Natural killer cell treated with Interleukin-12 subunit alpha and Interleukin-12 subunit beta and Interleukin-15 and Interleukin-18, amount 100 ng/mL, for 72 hours (primary cell): ENCODE results near the gene DGKQ. TPM values are rescaled to one million over a fixed set of nuclear protein-coding genes. Genes with fewer than 3 reads are reported as not detected.
"Not testable (repeated sequence)": the region's sequence is repeated elsewhere in the genome, so short reads cannot be mapped to it uniquely, and the experiment has no call there.

ENCODE experiments used
- ATAC-seq, 2 donors: fragments of 150-1000 bp; cut with Tn5 transposase in 1 of 2; sonication (Bioruptor Pico), chemical (Tn5 transposase) in 1 of 2; 2 replicates each; pipeline ENCODE4 v1.10.0; 2021
- DNase-seq: peaks from one replicate; pipeline ENCODE4 v3.0.0; 2022; ENCODE audit warnings: low spot score
- H3K27ac Mint-ChIP-seq, 2 donors: 1 replicate in 1 of 2; 2 replicates in 1 of 2; pipeline ENCODE4 v1.8.0; 2022; ENCODE audit warnings: mixed read lengths in 2 of 2, mild to moderate bottlenecking in 1 of 2, moderate library complexity in 1 of 2
- H3K27me3 Mint-ChIP-seq, 2 donors: 1 replicate in 1 of 2; 2 replicates in 1 of 2; pipeline ENCODE4 v1.8.0; 2022; ENCODE audit warnings: mixed read lengths in 2 of 2
- H3K36me3 Mint-ChIP-seq: one replicate; pipeline ENCODE4 v1.8.0; 2022; ENCODE audit warnings: mixed read lengths
- H3K4me1 Mint-ChIP-seq, 2 donors: 1 replicate in 1 of 2; 2 replicates in 1 of 2; pipeline ENCODE4 v1.8.0; 2022; ENCODE audit warnings: low read depth in 2 of 2, mixed read lengths in 2 of 2, mild to moderate bottlenecking in 1 of 2
- H3K4me3 Mint-ChIP-seq: one replicate; pipeline ENCODE4 v1.8.0; 2022; ENCODE audit warnings: mixed read lengths
- H3K9me3 Mint-ChIP-seq: 2 replicates; pipeline ENCODE4 v1.8.0; 2022; ENCODE audit warnings: mixed read lengths
- total RNA-seq, 2 donors: library from RNA; stranded (reverse); gene quantifications; one replicate each; pipeline ENCODE4 v1.2.3, GENCODE V29; 2022

DGKQ gene
- total RNA-seq, 2 donors from 2014 or later: 15.4 to 19.6 TPM

DNA sequence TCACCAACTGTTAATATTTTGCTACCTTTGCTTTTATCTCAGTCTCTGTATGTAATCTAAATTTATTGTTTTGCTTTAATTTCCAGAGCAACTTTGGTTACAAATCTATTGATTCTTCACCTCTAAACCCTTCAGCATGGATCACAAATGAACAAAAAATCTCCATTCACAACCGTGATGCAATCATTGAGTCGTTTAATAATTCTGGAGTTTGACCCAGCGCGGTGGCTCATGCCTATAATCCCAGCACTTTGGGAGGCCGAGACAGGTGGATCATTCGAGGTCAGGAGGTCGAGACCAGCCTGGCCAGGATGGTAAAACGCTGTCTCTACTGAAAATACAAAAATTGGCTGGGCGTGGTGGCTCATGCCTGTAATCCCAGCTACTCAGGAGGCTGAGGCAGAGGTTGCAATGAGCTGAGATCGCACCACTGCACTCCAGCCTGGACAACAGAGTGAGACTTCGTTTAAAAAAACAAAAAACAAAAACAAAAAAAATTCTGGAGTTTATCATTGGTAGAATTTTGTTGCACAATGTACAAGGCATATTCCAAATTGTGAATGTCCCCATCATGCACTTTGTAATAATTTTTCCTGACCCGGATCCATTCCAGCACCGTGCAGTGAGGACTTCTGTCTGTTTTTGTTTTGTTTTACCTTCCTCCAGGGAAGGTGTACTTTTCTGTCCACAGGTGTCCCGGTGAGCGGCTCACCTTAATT, 11.1 kb upstream of the DGKQ start:
- ATAC-seq (no peak), DNase-seq (no peak)
- no peak overlapping the region for H3K27ac Mint-ChIP-seq
- no peaks in the 10 kb centered on the region for H3K36me3 Mint-ChIP-seq
- no peaks in the 10 kb centered on the region for H3K9me3 Mint-ChIP-seq
- peaks cover 9 to 12% of the 10 kb centered on the region in 2 donors for H3K4me1 Mint-ChIP-seq
- H3K4me3 Mint-ChIP-seq: peak overlapping the region; percentile 45
- no peaks in the 10 kb centered on the region for H3K27me3 Mint-ChIP-seq

DNA sequence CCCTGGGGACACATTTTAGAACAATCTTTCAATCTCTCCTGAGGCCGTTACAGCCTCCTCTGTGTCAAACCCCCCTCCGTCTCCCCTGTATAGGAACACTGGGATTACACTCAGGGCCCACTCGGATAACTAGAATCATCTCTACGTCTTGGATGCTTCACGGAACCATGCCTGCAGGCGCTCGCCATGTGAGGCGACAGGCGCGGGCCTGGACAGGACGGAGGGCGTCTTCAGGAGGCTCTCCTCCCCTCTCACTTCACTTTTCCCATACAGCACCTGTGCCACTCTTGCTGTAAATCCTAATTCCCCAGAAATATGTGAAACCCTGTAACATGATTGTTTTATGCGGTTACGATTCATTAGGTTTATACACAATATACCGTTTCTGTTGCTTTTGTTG, 9.4 kb upstream of the DGKQ start:
- H3K36me3 Mint-ChIP-seq: no peaks in the 10 kb centered on the region
- H3K4me3 Mint-ChIP-seq: no peak overlapping the region

DNA sequence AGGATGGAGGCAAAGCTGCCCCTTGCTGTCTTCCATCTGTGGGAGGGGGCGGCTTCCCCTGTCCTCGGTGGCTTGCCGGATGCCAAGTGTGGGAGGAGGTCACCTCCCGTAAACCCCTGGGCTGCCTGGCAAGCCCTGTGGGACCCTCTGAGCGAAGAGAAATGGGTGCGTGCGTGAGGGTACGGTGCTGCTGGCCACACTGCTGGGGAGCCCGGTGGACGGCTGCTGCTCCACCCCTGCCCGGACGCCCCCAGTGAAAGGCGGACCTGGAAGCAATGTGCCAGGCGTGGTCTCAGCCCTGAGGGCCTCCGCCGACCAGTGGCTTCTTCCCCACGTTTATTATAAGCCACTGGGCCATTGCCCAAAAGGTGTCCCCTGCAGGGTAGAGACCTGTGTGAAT, 8.9 kb upstream of the DGKQ start:
- H3K27me3 Mint-ChIP-seq: no peaks in the 10 kb centered on the region
- peaks cover 7 to 12% of the 10 kb centered on the region in 2 donors for H3K4me1 Mint-ChIP-seq
- DNase-seq: no peak
- no peaks in the 10 kb centered on the region for H3K9me3 Mint-ChIP-seq
- no peak overlapping the region for H3K4me3 Mint-ChIP-seq
- no peaks in the 10 kb centered on the region for H3K36me3 Mint-ChIP-seq
- no peak for ATAC-seq
- no peak overlapping the region for H3K27ac Mint-ChIP-seq

More for the DNA sequence above, 9.4 kb upstream of the DGKQ start:
- H3K9me3 Mint-ChIP-seq: no peaks in the 10 kb centered on the region
- no peaks in the 10 kb centered on the region for H3K27me3 Mint-ChIP-seq
- no peak for DNase-seq
- ATAC-seq: no peak
- no peak overlapping the region for H3K27ac Mint-ChIP-seq
- peaks cover 9 to 12% of the 10 kb centered on the region in 2 donors for H3K4me1 Mint-ChIP-seq

DNA sequence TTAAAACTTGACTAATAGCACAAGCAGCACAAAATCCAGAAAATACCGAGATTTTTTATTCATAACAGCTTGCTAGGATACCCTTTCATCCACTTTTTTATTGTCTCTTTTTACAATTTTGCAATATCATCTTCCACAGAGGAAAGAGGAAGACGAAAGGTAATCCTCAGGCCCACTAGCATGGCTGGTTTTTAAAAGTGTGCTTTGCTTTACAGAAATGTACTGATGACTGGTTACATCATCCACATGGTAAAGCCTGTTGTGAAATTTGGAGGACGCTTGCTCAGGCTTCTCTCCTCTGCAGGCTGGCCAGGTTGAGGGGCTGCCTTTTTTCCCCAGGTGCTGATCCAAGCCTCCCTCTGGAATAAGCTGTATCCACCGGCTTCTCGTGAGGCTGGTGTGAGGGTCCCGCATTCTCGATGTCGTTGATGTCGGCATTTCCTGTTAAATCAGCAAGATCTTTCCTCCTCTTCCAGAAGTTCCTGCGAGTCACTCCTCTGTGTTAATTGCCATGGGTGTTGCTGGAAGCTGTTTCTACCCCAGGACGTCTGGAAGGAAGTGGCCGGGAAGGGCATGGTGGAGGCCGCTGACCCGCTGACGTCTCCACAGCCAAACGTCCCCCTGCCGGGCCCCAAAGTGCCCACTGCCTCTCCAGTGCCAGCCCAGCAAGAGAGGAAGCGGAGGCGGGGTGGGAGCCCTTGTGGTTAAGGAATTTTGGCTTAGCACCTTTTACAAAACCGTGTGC, 5.8 kb upstream of the DGKQ start:
- H3K9me3 Mint-ChIP-seq: no peaks in the 10 kb centered on the region
- H3K4me3 Mint-ChIP-seq: no peak overlapping the region
- ATAC-seq: no peak
- no peaks in the 10 kb centered on the region for H3K36me3 Mint-ChIP-seq
- no peaks in the 10 kb centered on the region for H3K4me1 Mint-ChIP-seq
- no peak for DNase-seq
- no peaks in the 10 kb centered on the region for H3K27me3 Mint-ChIP-seq
- H3K27ac Mint-ChIP-seq: no peak overlapping the region

DNA sequence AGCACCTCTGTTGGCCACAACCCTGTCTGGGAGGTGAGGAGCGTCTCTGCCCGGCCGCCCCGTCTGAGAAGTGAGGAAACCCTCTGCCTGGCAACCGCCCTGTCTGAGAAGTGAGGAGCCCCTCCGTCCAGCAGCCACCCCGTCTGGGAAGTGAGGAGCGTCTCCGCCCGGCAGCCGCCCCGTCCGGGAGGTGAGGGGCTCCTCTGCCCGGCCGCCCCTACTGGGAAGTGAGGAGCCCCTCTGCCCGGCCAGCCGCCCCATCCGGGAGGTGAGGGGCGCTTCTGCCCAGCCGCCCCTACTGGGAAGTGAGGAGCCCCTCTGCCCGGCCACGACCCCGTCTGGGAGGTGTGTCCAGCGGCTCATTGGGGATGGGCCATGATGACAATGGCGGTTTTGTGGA, 2.6 kb upstream of the DGKQ start:
- H3K9me3 Mint-ChIP-seq, H3K4me3 Mint-ChIP-seq, ATAC-seq, H3K4me1 Mint-ChIP-seq, H3K27ac Mint-ChIP-seq, DNase-seq, H3K27me3 Mint-ChIP-seq, H3K36me3 Mint-ChIP-seq: not testable (repeated sequence)

DNA sequence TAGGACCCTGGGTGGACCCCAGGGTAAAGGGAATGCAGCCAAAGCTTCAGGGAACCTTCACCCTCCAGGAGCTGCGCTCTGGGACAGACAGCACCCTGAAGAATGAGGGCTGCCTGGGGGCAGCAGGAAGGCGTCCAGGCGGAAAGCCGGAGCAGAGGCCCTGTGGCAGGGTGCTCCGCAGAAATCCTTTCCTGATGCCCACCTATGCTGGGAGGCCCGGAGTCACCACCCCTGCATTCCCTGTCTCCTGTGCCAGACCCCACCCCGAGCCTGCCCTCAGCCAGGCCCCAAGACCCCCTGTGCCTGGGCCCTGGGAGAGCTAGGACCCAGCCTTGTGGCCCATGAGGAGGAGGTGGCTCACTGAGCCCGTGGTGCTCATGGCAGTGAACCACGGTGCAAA, 1.3 kb upstream of the DGKQ start:
- H3K27ac Mint-ChIP-seq: no peak overlapping the region
- peaks cover 9 to 16% of the 10 kb centered on the region in 2 donors for H3K4me1 Mint-ChIP-seq
- no peak overlapping the region for H3K4me3 Mint-ChIP-seq
- H3K9me3 Mint-ChIP-seq: no peaks in the 10 kb centered on the region
- ATAC-seq (no peak), DNase-seq (no peak)
- H3K27me3 Mint-ChIP-seq: no peaks in the 10 kb centered on the region
- no peaks in the 10 kb centered on the region for H3K36me3 Mint-ChIP-seq

DNA sequence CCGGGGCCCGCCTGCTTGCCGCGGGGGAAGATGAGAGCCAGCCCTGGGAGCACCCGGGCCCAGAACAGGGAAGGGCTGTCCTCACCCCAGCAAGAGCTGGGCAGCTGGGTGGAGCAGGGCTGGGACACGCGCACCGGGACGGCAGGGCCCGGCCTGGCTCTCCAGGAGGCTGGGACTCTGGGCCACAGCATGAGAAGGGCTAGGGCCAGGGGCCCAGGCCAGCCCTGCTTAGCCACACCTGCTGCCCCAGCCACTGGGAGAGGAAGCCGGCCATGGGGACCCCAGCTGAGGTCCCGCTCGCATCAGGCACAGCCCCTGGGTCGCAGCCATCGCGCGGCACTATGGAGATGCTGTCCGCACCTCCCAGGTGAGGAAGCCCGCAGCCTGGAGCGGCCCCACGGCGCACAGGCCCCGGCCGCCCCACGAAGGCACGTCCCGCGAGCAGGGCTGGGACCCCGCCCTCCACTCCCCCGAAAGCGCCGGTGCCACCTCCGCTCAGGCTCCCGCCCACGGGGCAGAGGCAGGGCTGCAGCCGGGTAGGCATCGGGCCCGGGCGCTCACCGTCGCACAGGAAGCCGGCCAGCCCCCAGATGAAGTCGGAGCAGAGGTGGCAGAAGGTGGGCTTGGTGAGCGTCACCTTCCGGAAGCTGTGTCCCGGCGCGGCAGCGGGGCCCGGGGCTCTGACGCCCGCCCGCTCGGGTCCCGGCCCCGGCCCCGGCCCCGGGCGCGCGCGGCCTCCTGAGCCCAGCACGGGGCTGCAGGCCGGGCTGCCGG, 531 bp downstream of the DGKQ start:
- ATAC-seq (peak; percentile 52 to 56), DNase-seq (no peak)
- Mint-ChIP-seq H3K4me3 (peak overlapping the region; percentile 38), H3K4me1 (peaks cover 9 to 16% of the 10 kb centered on the region in 2 donors), H3K9me3 (no peaks in the 10 kb centered on the region), H3K36me3 (no peaks in the 10 kb centered on the region), H3K27ac (no peak overlapping the region), H3K27me3 (no peaks in the 10 kb centered on the region)

DNA sequence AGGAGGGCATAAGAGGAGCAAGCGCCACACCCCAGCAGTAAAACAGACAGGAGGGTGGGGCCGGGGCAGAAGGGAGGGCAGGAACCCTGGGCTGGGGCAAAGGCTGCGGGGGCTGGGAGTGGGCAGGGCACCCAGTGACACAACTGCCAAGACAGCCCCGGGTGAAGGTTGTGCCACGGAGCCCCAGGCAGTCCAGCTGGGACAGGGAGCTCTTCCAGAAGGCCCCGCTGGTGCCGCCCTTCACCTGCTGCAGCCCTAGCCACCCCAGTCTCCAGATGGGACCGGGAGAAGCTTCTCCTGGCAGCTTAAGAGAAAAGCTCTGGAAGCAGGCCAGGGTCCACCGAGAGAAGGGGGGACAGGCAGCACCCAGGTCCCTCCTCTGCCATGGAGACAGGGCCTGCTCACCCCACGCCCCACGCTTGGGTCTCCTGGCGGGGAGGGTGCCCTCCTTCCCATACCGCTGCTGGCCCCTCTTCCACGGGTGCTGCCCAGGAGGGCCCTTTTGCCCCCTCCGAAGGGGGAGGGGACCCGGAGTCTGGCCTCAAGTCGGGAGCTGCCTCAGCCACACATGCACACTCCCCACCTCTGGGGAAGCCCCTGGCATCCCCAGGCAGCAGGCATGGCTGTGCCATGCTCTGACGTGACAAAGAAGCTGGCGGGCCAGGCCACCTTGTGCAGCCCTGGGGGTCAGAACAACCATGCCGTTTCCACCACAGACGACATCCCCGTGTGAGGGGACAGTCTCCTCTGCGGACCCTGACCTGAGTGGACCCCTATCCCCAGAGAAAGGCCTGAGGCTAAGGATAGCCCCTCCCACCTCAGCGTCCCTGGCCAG, 1.5 kb downstream of the DGKQ start:
- Mint-ChIP-seq H3K27me3 (no peaks in the 10 kb centered on the region), H3K9me3 (no peaks in the 10 kb centered on the region), H3K4me3 (peak overlapping the region; percentile 84), H3K36me3 (no peaks in the 10 kb centered on the region), H3K27ac (no peak overlapping the region), H3K4me1 (peaks cover 9 to 16% of the 10 kb centered on the region in 2 donors)
- ATAC-seq (no peak), DNase-seq (no peak)

- ATAC-seq (no peak), DNase-seq (no peak)
- no peaks in the 10 kb centered on the region for H3K9me3 Mint-ChIP-seq
- H3K27ac Mint-ChIP-seq: peak overlapping the region; percentile 29 to 49
- no peaks in the 10 kb centered on the region for H3K27me3 Mint-ChIP-seq
- H3K4me1 Mint-ChIP-seq: peaks cover 9 to 16% of the 10 kb centered on the region in 2 donors
- H3K36me3 Mint-ChIP-seq: no peaks in the 10 kb centered on the region
- H3K4me3 Mint-ChIP-seq: peak overlapping the region; percentile 84
Observed at GRCh38 chr4:970854-971520, 2.4 kb downstream of the DGKQ start.

GRCh38 chr4:970046-970745, 3.2 kb downstream of the DGKQ start:
- peak; percentile 66 to 71 for ATAC-seq
- Mint-ChIP-seq H3K9me3 (no peaks in the 10 kb centered on the region), H3K27ac (peak overlapping the region; percentile 29 to 49), H3K27me3 (no peaks in the 10 kb centered on the region), H3K36me3 (no peaks in the 10 kb centered on the region), H3K4me3 (peak overlapping the region; percentile 84), H3K4me1 (peaks cover 9 to 16% of the 10 kb centered on the region in 2 donors)
- DNase-seq: peak; percentile 87

DNA sequence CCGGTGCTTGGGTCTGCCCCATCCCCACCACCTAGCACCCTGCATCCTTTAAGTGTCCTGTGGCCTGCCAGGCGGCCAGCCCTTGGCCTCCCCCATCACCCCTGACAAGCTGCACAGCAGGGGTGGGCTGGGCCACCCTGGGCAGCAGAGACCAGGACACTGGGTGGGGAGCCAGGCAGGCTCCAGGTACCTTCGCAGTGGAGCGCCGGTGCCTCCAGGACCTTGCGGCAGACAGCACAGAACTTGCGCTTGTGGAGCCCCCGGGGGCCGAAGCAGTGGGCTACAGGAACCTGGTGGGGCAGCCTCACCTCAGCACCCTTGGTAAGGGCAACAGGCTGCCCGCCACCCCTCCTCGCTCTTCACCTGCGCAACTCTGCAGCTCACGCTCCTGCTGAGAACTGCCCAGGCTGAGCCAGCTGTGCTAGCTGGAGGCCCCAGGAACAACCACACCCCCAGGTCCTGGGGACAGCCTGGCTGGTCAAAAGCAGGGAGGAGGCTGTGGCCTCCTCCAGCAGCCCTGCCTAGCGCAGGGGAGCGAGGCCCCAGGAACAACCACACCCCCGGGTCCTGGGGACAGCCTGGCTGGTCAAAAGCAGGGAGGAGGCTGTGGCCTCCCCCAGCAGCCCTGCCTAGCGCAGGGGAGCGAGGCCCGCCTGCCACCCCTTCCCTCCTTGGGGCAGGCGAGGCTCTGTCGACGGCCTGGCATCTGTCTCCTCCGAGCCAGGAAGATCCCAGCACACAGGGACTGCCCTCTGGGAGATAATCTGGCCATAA, 4.6 kb downstream of the DGKQ start:
- Mint-ChIP-seq H3K4me3 (no peak overlapping the region), H3K27ac (no peak overlapping the region), H3K27me3 (no peaks in the 10 kb centered on the region), H3K9me3 (no peaks in the 10 kb centered on the region), H3K36me3 (no peaks in the 10 kb centered on the region), H3K4me1 (peaks cover 9 to 16% of the 10 kb centered on the region in 2 donors)
- ATAC-seq (no peak), DNase-seq (no peak)

DNA sequence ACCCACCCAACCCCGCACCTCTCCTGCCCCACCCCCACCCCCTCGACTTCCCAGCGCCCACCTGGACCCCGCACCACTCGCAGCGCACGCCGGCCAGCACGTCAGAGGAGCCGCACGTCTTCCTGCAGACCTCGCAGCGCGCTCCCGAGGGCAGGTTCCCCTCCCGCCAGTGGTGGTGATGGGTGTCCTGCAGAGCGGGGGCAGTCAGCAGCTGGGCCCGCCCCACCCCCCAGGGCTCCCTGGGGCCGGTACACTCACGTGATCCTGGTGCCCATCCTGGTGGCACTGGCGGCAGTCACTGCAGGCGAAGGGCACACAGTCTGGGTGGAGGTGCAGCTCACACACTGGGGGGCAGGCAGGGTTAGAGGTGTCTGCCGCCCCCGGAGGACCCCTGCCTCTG, 5.1 kb downstream of the DGKQ start:
- DNase-seq: no peak
- Mint-ChIP-seq H3K36me3 (no peaks in the 10 kb centered on the region), H3K9me3 (no peaks in the 10 kb centered on the region), H3K4me3 (no peak overlapping the region), H3K27ac (no peak overlapping the region), H3K27me3 (no peaks in the 10 kb centered on the region), H3K4me1 (peaks cover 9 to 19% of the 10 kb centered on the region in 2 donors)
- no peak for ATAC-seq
